ENCODE data around the gene F2R. TPM values are rescaled to one million over a fixed set of nuclear protein-coding genes. Genes with fewer than 3 reads are reported as not detected.
"Not testable (repeated sequence)": the region's sequence is repeated elsewhere in the genome, so short reads cannot be mapped to it uniquely, and the experiment has no call there.

The F2R gene
- total RNA-seq, 1 donor from 2014 or later: 53.8 TPM

DNA sequence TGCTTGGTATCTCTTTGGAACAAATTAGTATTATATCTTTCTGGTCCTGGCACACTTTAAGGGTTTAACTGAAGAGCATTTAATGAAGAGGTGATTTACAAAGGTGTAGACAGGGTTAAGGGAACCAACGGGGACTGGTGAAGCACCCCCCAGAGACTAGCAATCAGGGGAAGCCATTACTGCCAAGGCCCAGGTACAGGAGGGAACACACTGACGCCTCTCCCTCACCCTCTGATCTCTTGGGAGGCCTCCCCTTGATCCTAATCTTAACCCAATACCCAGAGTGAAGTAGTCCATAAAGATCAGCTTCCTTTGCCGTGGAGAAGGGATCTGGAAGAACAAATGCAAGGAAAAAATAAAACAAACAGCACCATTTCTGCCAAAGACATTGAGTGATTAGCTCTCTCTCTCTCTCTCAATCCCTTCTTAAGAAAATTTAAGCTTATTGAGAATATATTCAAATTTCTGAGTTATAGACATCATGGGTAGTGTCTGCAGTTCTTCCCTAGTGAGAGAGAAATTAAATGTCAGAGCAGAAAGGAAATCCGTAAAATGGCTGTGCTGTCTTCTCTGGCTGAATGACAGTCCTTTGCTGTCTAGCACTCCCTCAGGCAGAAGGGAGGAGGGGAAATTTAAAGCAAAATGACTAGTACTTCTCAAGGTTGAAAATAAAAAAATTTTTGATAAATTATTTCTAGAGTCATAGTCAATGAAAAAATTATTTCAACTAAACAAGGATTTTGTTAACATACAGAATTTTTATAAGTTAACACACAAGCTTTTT, 20.0 kb downstream of the F2R start:
- DNase-seq (ENCODE audit: low spot score): no peak
- no peak overlapping the region for H3K9ac ChIP-seq
- H3K27ac Mint-ChIP-seq: no peak overlapping the region

DNA sequence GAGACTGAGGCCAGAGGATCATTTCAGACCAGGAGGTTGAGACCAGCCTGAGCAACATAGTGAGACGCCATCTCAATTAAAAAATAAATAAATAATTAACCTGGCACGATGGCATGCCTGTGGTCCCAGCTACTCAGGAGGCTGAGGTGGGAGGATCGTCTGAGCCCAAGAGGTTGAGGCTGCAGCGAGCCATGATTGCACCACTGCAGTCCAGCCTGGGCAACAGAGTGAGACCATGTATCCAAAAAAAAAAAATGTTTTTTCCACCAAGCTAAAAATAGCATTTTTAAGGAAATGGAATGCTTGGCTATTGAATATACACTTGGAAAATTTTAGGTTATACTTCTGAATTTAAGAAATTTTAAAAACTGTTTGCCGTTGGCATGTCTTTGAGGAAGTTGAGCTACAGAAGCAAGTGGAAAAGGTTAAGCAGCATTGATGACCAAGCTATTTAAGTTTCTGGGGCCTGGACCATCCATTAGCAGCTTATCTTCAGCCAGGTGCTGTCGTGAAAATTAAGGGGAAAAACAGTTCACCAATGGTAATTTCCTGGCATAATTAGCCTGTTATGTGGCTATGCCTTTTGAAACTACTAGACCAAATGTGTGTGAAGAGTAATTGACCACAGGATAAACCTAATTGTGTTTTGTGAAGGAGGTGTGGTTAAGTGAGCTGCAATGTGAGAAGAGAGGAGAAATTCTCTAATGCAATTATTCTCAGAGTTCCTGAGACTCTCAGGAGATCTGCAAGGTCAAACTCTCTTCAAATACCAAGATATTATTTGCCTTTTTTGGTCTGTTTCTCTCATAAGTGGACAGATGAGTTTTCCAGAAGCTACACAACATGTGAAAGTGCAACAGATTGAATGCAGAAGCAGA, 21.0 kb downstream of the F2R start:
- Histone ChIP-seq H3F3A (ENCODE audit: low read depth) (peaks cover 5% of the 10 kb centered on the region), H3K36me3 (no peaks in the 10 kb centered on the region), H3K9me3 (ENCODE audit: low read depth) (no peaks in the 10 kb centered on the region), H3K27me3 (no peaks in the 10 kb centered on the region), H3K4me2 (peak overlapping the region; percentile 4), H3K9ac (no peak overlapping the region), H4K20me1 (ENCODE audit: low read depth) (no peaks in the 10 kb centered on the region), H3K4me3 (no peak overlapping the region), H2AFZ (replicated peaks) (no peak overlapping the region), H3K79me2 (ENCODE audit: low read depth) (no peaks in the 10 kb centered on the region), H3K4me1 (peaks cover 7% of the 10 kb centered on the region), H3K27ac (no peak overlapping the region)
- TF ChIP-seq EZH2phosphoT487 (IDR thresholded peaks at IDR 0.05) (no peak), EZH2 (IDR thresholded peaks at IDR 0.05) (no peak)
- TF ChIP-seq, protein P1, sequence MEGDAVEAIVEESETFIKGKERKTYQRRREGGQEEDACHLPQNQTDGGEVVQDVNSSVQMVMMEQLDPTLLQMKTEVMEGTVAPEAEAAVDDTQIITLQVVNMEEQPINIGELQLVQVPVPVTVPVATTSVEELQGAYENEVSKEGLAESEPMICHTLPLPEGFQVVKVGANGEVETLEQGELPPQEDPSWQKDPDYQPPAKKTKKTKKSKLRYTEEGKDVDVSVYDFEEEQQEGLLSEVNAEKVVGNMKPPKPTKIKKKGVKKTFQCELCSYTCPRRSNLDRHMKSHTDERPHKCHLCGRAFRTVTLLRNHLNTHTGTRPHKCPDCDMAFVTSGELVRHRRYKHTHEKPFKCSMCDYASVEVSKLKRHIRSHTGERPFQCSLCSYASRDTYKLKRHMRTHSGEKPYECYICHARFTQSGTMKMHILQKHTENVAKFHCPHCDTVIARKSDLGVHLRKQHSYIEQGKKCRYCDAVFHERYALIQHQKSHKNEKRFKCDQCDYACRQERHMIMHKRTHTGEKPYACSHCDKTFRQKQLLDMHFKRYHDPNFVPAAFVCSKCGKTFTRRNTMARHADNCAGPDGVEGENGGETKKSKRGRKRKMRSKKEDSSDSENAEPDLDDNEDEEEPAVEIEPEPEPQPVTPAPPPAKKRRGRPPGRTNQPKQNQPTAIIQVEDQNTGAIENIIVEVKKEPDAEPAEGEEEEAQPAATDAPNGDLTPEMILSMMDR (IDR thresholded peaks at IDR 0.05): no peak
- H3K4me3 Mint-ChIP-seq: no peak overlapping the region
- no peak for DNase-seq (ENCODE audit: low spot score)
- H3K27me3 Mint-ChIP-seq (ENCODE audit: insufficient read depth, low read depth): peaks cover 2% of the 10 kb centered on the region
- no peak overlapping the region for H3K27ac Mint-ChIP-seq
- H3K4me1 Mint-ChIP-seq: peaks cover 16% of the 10 kb centered on the region
- peaks cover 21% of the 10 kb centered on the region for H3K36me3 Mint-ChIP-seq
- H3K9me3 Mint-ChIP-seq: no peaks in the 10 kb centered on the region

More for the DNA sequence above, 20.0 kb downstream of the F2R start:
- peaks cover 7% of the 10 kb centered on the region for H3K4me1 ChIP-seq
- no peak overlapping the region for H2AFZ ChIP-seq (replicated peaks)
- H3K27ac ChIP-seq: no peak overlapping the region
- TF ChIP-seq, protein P1 (IDR thresholded peaks at IDR 0.05): no peak
- TF ChIP-seq EZH2phosphoT487 (IDR thresholded peaks at IDR 0.05) (no peak), EZH2 (IDR thresholded peaks at IDR 0.05) (no peak)
- H3K27me3 Mint-ChIP-seq (ENCODE audit: insufficient read depth, low read depth): peaks cover 2% of the 10 kb centered on the region
- H3K4me3 ChIP-seq: no peak overlapping the region
- H3F3A ChIP-seq (ENCODE audit: low read depth): peaks cover 5% of the 10 kb centered on the region
- no peaks in the 10 kb centered on the region for H3K9me3 ChIP-seq (ENCODE audit: low read depth)
- peaks cover 25% of the 10 kb centered on the region for H3K36me3 Mint-ChIP-seq
- H3K27me3 ChIP-seq: no peaks in the 10 kb centered on the region
- H3K4me2 ChIP-seq: no peak overlapping the region
- H4K20me1 ChIP-seq (ENCODE audit: low read depth): no peaks in the 10 kb centered on the region
- H3K4me1 Mint-ChIP-seq: peaks cover 16% of the 10 kb centered on the region
- H3K36me3 ChIP-seq: no peaks in the 10 kb centered on the region
- H3K4me3 Mint-ChIP-seq: no peak overlapping the region
- H3K9me3 Mint-ChIP-seq: peaks cover under 1% of the 10 kb centered on the region
- H3K79me2 ChIP-seq (ENCODE audit: low read depth): no peaks in the 10 kb centered on the region

DNA sequence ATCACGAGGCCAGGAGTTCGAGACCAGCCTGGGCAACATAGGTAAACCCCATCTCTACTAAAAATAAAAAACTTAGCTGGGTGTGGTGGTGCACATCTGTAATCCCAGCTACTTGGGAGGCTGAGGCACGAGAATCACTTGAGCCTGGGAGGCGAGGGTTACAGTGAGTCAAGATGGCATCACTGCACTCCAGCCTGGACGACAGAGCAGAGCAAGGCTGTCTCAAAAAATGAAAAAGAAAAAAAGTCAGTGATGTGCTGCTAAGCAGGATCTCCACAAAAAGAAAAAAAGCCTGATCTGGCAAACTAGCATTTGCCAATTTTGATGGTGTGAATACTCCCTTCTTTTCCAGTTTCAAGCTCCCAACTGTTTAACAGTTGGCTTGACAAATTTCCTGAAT, 21.9 kb downstream of the F2R start:
- Histone ChIP-seq H3K27me3 (no peaks in the 10 kb centered on the region), H3K4me1 (peaks cover 7% of the 10 kb centered on the region), H3F3A (ENCODE audit: low read depth) (peaks cover 5% of the 10 kb centered on the region), H4K20me1 (ENCODE audit: low read depth) (no peaks in the 10 kb centered on the region), H2AFZ (replicated peaks) (no peak overlapping the region), H3K4me2 (no peak overlapping the region), H3K79me2 (ENCODE audit: low read depth) (no peaks in the 10 kb centered on the region), H3K4me3 (no peak overlapping the region), H3K9ac (no peak overlapping the region), H3K27ac (no peak overlapping the region), H3K9me3 (ENCODE audit: low read depth) (no peaks in the 10 kb centered on the region), H3K36me3 (no peaks in the 10 kb centered on the region)
- Mint-ChIP-seq H3K36me3 (peaks cover 14% of the 10 kb centered on the region), H3K4me3 (no peak overlapping the region), H3K9me3 (no peaks in the 10 kb centered on the region), H3K27ac (no peak overlapping the region), H3K4me1 (peaks cover 16% of the 10 kb centered on the region), H3K27me3 (ENCODE audit: insufficient read depth, low read depth) (peaks cover 2% of the 10 kb centered on the region)
- TF ChIP-seq EZH2phosphoT487 (IDR thresholded peaks at IDR 0.05): no peak
- TF ChIP-seq, protein P1 (IDR thresholded peaks at IDR 0.05): no peak
- TF ChIP-seq EZH2 (IDR thresholded peaks at IDR 0.05): no peak
- no peak for DNase-seq (ENCODE audit: low spot score)

DNA sequence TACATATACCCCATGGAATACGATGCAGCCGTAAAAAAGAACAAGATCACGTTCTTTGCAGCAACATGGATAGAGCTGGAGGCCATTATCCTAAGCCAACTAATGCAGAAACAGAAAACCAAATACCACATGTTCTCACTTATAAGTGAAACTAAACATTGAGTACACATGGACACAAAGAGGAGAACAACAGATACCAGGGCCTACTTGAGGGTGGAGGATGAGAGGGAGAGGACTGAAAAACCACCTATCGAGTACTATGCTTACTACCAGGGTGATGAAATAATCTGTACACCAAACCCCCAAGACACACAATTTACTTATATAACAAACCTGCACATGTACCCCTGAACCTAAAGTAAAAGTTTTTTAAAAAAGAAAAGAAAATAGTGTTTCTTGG, 25.6 kb downstream of the F2R start:
- H3K27ac Mint-ChIP-seq; H2AFZ ChIP-seq (replicated peaks); DNase-seq (ENCODE audit: low spot score); H3K79me2 ChIP-seq (ENCODE audit: low read depth); H3K4me3 Mint-ChIP-seq; H3K9me3 Mint-ChIP-seq; H3K9ac ChIP-seq; H3K4me3 ChIP-seq; H3K4me1 ChIP-seq; H3K4me2 ChIP-seq; H3K36me3 ChIP-seq; H3K9me3 ChIP-seq (ENCODE audit: low read depth); H3K36me3 Mint-ChIP-seq; H3F3A ChIP-seq (ENCODE audit: low read depth); H3K27me3 ChIP-seq; H4K20me1 ChIP-seq (ENCODE audit: low read depth); H3K27me3 Mint-ChIP-seq (ENCODE audit: insufficient read depth, low read depth); H3K27ac ChIP-seq: not testable (repeated sequence)
- H3K4me1 Mint-ChIP-seq: peaks cover 12% of the 10 kb centered on the region
